K562 (cell line): Measurements from ENCODE around the gene ABHD3. TPM values are rescaled to one million over a fixed set of nuclear protein-coding genes. Genes with fewer than 3 reads are reported as not detected.

Source experiments
- ATAC-seq: fragments of 200-7000 bp; cut with Tn5 transposase; 3 replicates; pipeline ENCODE4 v1.9.1; 2020; ENCODE audit warnings: moderate library complexity
- BruUV-seq: library from RNA; stranded (reverse); fragments of 400-500 nt; replicated peaks from 2 replicates; lab custom pipeline; 2021; lab: Mats Ljungman, UMichigan
- CTCF ChIA-PET: fragments of 300-600 bp; formaldehyde crosslinking; extraction: SDS; loops from one replicate; lab custom pipeline; 2021; ENCODE audit warnings: low intra/inter-chr PET ratio; lab: Yijun Ruan, JAX
- POLR2A ChIA-PET: fragments of 300-600, 350-650 bp; sonication (Branson Sonifier 250); formaldehyde crosslinking; extraction: SDS; loops from one replicate; lab custom pipeline; 2021; ENCODE audit warnings: antibody characterized with exemption, inconsistent platforms; lab: Yijun Ruan, JAX
- DNase-seq, 4 experiments: peaks; one replicate each; pipeline versions ENCODE4 v3.0.0 to v3.0.0-alpha.2; 2011 to 2018; ENCODE audit warnings: low spot score in 3 of 4, mixed read lengths in 3 of 4; ENCODE audit errors: extremely low read depth in 1 of 4
- FAIRE-seq: peaks from 2 replicates; lab custom pipeline; 2011; peaks lifted over from hg19 to GRCh38; lab: Jason Lieb, UNC
- H2AFZ ChIP-seq: 2 replicates; pipeline ENCODE4 v1.6.0; 2011; ENCODE audit warnings: low read depth, low read length, control low read depth, inconsistent platforms
- H3K27ac ChIP-seq: fragments of 200-600 bp; 3 replicates; pipeline ENCODE4 v1.8.0; 2011; ENCODE audit warnings: low read depth, mild to moderate bottlenecking, control low read depth, inconsistent platforms, low read length, moderate library complexity, mixed read lengths; ENCODE audit errors: extremely low read depth
- H3K27me3 ChIP-seq, 2 experiments: fragments of 300-600 bp in 1 of 2; 2 replicates in 1 of 2; 3 replicates in 1 of 2; pipeline versions ENCODE4 v1.6.0 to v1.8.0; 2011; ENCODE audit warnings: inconsistent platforms in 2 of 2, low read length in 2 of 2, mild to moderate bottlenecking in 1 of 2, mixed read lengths in 1 of 2, moderate library complexity in 1 of 2; ENCODE audit not compliant: control insufficient read depth in 2 of 2, insufficient read depth in 2 of 2
- H3K36me3 ChIP-seq: fragments of 300-600 bp; 3 replicates; pipeline ENCODE4 v1.8.0; 2011; ENCODE audit warnings: mild to moderate bottlenecking, low read length, inconsistent platforms; ENCODE audit not compliant: control insufficient read depth, insufficient read depth
- H3K4me1 ChIP-seq, 2 experiments: fragments of 200-600 bp in 1 of 2; replicated peaks in 1 of 2; 2 replicates in 1 of 2; 3 replicates in 1 of 2; pipeline versions ENCODE4 v1.5.1 to v1.8.0; 2011; ENCODE audit warnings: inconsistent platforms in 2 of 2, low read length in 2 of 2, mild to moderate bottlenecking in 1 of 2, mixed read lengths in 1 of 2, moderate library complexity in 1 of 2; ENCODE audit not compliant: control insufficient read depth in 2 of 2, insufficient read depth in 2 of 2
- H3K4me2 ChIP-seq: 2 replicates; pipeline ENCODE4 v1.6.1; 2011; ENCODE audit warnings: low read length, control low read depth, inconsistent platforms, mixed read lengths; ENCODE audit not compliant: insufficient read depth
- H3K4me3 ChIP-seq: fragments of 200-600 bp; sonication (generic), shearing (Covaris generic); 2 replicates; pipeline ENCODE4 v1.5.1; 2016; ENCODE audit warnings: control low read depth, inconsistent platforms
- H3K79me2 ChIP-seq: fragments of 200-600 bp; 3 replicates; pipeline ENCODE4 v1.8.0; 2011; ENCODE audit warnings: low read length, inconsistent platforms; ENCODE audit not compliant: control insufficient read depth, insufficient read depth
- H3K9ac ChIP-seq, 2 experiments: 2 replicates each; pipeline versions ENCODE4 v1.6.0 to v1.6.1; 2011; ENCODE audit warnings: low read depth in 2 of 2, low read length in 2 of 2, control low read depth in 1 of 2, inconsistent platforms in 1 of 2, mild to moderate bottlenecking in 1 of 2, mixed read lengths in 1 of 2; ENCODE audit not compliant: insufficient read depth in 1 of 2
- H3K9me1 ChIP-seq: one replicate; pipeline ENCODE4 v1.6.0; 2011; ENCODE audit warnings: inconsistent platforms, mild to moderate bottlenecking, low read length, moderate library complexity; ENCODE audit not compliant: control insufficient read depth, insufficient read depth
- H3K9me3 ChIP-seq: replicated peaks from 2 replicates; pipeline ENCODE4 v1.5.1; 2011; ENCODE audit warnings: low read depth, low read length, inconsistent platforms; ENCODE audit not compliant: control insufficient read depth, insufficient read depth
- H4K20me1 ChIP-seq: replicated peaks from 2 replicates; pipeline ENCODE4 v1.6.1; 2011; ENCODE audit warnings: low read length, inconsistent platforms, mixed read lengths; ENCODE audit not compliant: control insufficient read depth, insufficient read depth
- BHLHE40 ChIP-seq: IDR thresholded peaks from 2 replicates; pipeline ENCODE4 v1.6.1; 2011; ENCODE audit warnings: low read length, improper control_type of control experiment
- HDAC1 ChIP-seq, 2 experiments: fragments of 450-650 bp; IDR thresholded peaks; 2 replicates each; pipeline ENCODE4 v1.6.1; 2016 to 2017; ENCODE audit warnings: inconsistent platforms in 1 of 2, mild to moderate bottlenecking in 1 of 2, moderate library complexity in 1 of 2
- JUNB ChIP-seq: fragments of 450-650 bp; formaldehyde crosslinking; conservative IDR thresholded peaks from 2 replicates; pipeline ENCODE4 v1.4.0; 2020; ENCODE audit warnings: mild to moderate bottlenecking
- WHSC1 ChIP-seq: IDR thresholded peaks from one replicate; pipeline ENCODE4 v1.6.1; 2012; ENCODE audit warnings: low read length, control low read depth, inconsistent platforms
- ZNF174 ChIP-seq: fragments of 250-450 bp; sonication (Bioruptor Pico); IDR thresholded peaks from 2 replicates; pipeline ENCODE4 v1.4.0; 2020; ENCODE audit warnings: mild to moderate bottlenecking
- ZNF274 ChIP-seq: IDR thresholded peaks from 2 replicates; pipeline ENCODE4 v1.6.1; 2011; ENCODE audit warnings: low read depth, mild to moderate bottlenecking, low read length, moderate library complexity, borderline replicate concordance
- ZNF347 ChIP-seq: fragments of 450-650 bp; formaldehyde crosslinking; IDR thresholded peaks from 2 replicates; pipeline ENCODE4 v1.4.0; 2020; ENCODE audit warnings: low read depth, mild to moderate bottlenecking, moderate library complexity
- WGBS: fragments of 100-300 bp; shearing (Covaris generic); methylation state at CpG from one replicate; pipeline ENCODE4 v1.1.6; 2016; ENCODE audit warnings: low coverage, mixed read lengths; ENCODE audit not compliant: insufficient coverage; ENCODE audit errors: missing lambda C conversion rate; 5-methylcytosine and 5-hydroxymethylcytosine counted together
- in situ Hi-C: fragments of 300-500 bp; cut with MboI; formaldehyde crosslinking; loops from 4 replicates; pipeline ENCODE4 v1.15.0; 2018; ENCODE audit warnings: inconsistent platforms, mixed read lengths
- intact Hi-C: fragments of 100-400 bp; cut with micrococcal nuclease; formaldehyde crosslinking; loops from 2 replicates; pipeline ENCODE4 v1.14.2; 2022
- polyA plus RNA-seq, 8 experiments: library from polyadenylated mRNA; depleted of rRNA in 4 of 8; stranded (reverse) in 5 of 8; unstranded in 3 of 8; fragments of >200 nt; fragmentation: Nextera tagmentation in 2 of 8; fragmentation: Illumina TruSeq in 1 of 8; extraction: Ambion mirVana in 2 of 8; extraction: Trizol in 1 of 8; gene quantifications; 2 replicates each; pipeline versions ENCODE4 v1.2.1 to v1.2.3, GENCODE V29; 2011 to 2014; ENCODE audit warnings: inconsistent platforms in 1 of 8, missing spikeins in 1 of 8
- total RNA-seq, 7 experiments: library from RNA; depleted of rRNA in 6 of 7; stranded (reverse); fragments of >200 nt in 6 of 7; fragmentation: Illumina TruSeq in 2 of 7; extraction: Trizol in 2 of 7; gene quantifications; 2 replicates each; pipeline versions ENCODE4 v1.2.1 to v1.2.3, GENCODE V29; 2011 to 2021; ENCODE audit warnings: low replicate concordance in 1 of 7
- TF ChIP-seq, protein P1 (sequence below): fragments of 250-450 bp; sonication (Bioruptor Pico); IDR thresholded peaks from 2 replicates; pipeline ENCODE4 v1.8.0; 2022; ENCODE audit warnings: inconsistent platforms
- TF ChIP-seq, protein P2 (sequence below), 2 experiments: fragments of 450-650 bp in 1 of 2; IDR thresholded peaks; 2 replicates each; pipeline ENCODE4 v1.6.1; 2011 to 2017; ENCODE audit warnings: low read depth in 2 of 2, antibody characterized with exemption in 1 of 2, borderline replicate concordance in 1 of 2, low read length in 1 of 2, mild to moderate bottlenecking in 1 of 2, mixed read lengths in 1 of 2; ENCODE audit not compliant: control insufficient read depth in 1 of 2
- TF ChIP-seq, protein P3 (sequence below): fragments of 250-450 bp; sonication (Bioruptor Pico); IDR thresholded peaks from 2 replicates; pipeline ENCODE4 v1.8.0; 2021; ENCODE audit warnings: mild to moderate bottlenecking, moderate library complexity
- TF ChIP-seq, protein P4 (sequence below): fragments of 150-350 bp; conservative IDR thresholded peaks from 2 replicates; pipeline ENCODE4 v1.6.1; 2014; ENCODE audit warnings: low read length

ABHD3 gene
- total and polyA plus RNA-seq, 9 of the 15 experiments (the other 6 are each of a cell fraction or from before 2014, with no cell fraction given) = 6.3 to 38.8 (median 19.4) TPM

DNA sequence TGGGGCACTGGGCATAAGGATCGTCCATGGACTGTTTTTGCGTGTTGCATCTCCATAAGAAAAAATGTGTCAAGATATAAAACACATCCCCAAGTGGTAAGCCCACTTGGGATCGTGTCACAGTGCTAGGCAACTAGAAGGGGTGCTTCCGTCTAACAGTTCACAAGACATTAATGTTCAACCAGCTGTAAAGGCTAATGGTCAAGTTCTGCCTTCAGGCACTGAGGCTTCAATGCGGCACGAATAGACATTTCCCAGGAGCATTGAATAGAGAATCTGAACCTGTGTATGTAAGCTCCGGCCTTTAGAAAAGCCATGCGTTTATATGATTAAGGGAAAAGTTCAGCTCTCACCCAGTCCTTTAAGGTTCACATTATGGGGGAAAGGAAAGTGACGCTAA lies 42.0 kb downstream of the ABHD3 start (continued):
- TF ChIP-seq, protein P1, sequence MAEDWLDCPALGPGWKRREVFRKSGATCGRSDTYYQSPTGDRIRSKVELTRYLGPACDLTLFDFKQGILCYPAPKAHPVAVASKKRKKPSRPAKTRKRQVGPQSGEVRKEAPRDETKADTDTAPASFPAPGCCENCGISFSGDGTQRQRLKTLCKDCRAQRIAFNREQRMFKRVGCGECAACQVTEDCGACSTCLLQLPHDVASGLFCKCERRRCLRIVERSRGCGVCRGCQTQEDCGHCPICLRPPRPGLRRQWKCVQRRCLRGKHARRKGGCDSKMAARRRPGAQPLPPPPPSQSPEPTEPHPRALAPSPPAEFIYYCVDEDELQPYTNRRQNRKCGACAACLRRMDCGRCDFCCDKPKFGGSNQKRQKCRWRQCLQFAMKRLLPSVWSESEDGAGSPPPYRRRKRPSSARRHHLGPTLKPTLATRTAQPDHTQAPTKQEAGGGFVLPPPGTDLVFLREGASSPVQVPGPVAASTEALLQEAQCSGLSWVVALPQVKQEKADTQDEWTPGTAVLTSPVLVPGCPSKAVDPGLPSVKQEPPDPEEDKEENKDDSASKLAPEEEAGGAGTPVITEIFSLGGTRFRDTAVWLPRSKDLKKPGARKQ (CRISPR knock-in tag) = no peak

DNA sequence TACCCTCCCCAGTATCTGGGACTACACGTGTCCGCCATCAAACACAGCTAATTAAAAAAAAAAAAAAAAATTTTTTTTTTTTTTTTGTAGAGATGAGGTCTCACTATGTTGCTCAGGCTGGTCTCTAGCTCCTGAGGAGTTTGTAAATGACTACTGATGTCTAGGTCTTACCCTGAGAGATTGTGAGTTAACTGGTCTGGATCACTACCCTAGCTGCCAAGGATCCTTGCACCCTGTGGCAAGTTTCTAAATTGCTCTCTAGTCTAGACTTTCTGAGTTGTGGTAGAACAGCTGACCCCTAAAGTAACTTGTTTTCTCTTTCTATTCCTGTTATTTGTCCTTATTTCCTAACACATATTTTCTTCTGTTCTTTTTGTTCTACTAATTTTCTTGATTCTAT lies 44.5 kb downstream of the ABHD3 start:
- Histone ChIP-seq H2AFZ (no peak overlapping the region), H3K4me1 (no peaks in the 10 kb centered on the region), H4K20me1 (no peaks in the 10 kb centered on the region), H3K9ac (no peak overlapping the region), H3K9me1 (no peaks in the 10 kb centered on the region), H3K27me3 (no peaks in the 10 kb centered on the region), H3K79me2 (no peaks in the 10 kb centered on the region), H3K36me3 (peaks cover 34% of the 10 kb centered on the region; the same call in 2 of the 3 replicates), H3K4me2 (no peak overlapping the region), H3K9me3 (no peaks in the 10 kb centered on the region; the same call in 1 of the 2 replicates), H3K27ac (no peak overlapping the region), H3K4me3 (no peak overlapping the region)
- no CpG with 5 or more reads among the region's 2 CpGs for WGBS
- BruUV-seq = no TSS peak
- CTCF ChIA-PET = no interaction called here
- no peak for FAIRE-seq
- in situ Hi-C loops = no loop called here
- peak; percentile 33; the same call in 2 of the 3 replicates for ATAC-seq
- POLR2A ChIA-PET = interaction anchor here (0.9 kb wide), 1 partner anchor 40 kb away, joined by 3 read pairs; no protein-coding TSS in a partner anchor
- DNase-seq = no peak
- intact Hi-C loops = no loop called here
- TF ChIP-seq ZNF347 (CRISPR knock-in tag) (no peak), WHSC1 (no peak), ZNF274 (no peak), BHLHE40 (no peak), JUNB (CRISPR knock-in tag) (no peak), HDAC1 (IDR thresholded peaks at IDR 0.05) (no peak), ZNF174 (no peak)
- TF ChIP-seq, protein P2, sequence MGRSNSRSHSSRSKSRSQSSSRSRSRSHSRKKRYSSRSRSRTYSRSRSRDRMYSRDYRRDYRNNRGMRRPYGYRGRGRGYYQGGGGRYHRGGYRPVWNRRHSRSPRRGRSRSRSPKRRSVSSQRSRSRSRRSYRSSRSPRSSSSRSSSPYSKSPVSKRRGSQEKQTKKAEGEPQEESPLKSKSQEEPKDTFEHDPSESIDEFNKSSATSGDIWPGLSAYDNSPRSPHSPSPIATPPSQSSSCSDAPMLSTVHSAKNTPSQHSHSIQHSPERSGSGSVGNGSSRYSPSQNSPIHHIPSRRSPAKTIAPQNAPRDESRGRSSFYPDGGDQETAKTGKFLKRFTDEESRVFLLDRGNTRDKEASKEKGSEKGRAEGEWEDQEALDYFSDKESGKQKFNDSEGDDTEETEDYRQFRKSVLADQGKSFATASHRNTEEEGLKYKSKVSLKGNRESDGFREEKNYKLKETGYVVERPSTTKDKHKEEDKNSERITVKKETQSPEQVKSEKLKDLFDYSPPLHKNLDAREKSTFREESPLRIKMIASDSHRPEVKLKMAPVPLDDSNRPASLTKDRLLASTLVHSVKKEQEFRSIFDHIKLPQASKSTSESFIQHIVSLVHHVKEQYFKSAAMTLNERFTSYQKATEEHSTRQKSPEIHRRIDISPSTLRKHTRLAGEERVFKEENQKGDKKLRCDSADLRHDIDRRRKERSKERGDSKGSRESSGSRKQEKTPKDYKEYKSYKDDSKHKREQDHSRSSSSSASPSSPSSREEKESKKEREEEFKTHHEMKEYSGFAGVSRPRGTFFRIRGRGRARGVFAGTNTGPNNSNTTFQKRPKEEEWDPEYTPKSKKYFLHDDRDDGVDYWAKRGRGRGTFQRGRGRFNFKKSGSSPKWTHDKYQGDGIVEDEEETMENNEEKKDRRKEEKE (IDR thresholded peaks at IDR 0.05; ENCODE audit: borderline replicate concordance in 1 of 2, control insufficient read depth in 1 of 2, low read depth in 2 of 2, low read length in 1 of 2) = no peak
- TF ChIP-seq, protein P3, sequence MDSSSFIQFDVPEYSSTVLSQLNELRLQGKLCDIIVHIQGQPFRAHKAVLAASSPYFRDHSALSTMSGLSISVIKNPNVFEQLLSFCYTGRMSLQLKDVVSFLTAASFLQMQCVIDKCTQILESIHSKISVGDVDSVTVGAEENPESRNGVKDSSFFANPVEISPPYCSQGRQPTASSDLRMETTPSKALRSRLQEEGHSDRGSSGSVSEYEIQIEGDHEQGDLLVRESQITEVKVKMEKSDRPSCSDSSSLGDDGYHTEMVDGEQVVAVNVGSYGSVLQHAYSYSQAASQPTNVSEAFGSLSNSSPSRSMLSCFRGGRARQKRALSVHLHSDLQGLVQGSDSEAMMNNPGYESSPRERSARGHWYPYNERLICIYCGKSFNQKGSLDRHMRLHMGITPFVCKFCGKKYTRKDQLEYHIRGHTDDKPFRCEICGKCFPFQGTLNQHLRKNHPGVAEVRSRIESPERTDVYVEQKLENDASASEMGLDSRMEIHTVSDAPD (CRISPR knock-in tag) = no peak
- TF ChIP-seq, protein P4, sequence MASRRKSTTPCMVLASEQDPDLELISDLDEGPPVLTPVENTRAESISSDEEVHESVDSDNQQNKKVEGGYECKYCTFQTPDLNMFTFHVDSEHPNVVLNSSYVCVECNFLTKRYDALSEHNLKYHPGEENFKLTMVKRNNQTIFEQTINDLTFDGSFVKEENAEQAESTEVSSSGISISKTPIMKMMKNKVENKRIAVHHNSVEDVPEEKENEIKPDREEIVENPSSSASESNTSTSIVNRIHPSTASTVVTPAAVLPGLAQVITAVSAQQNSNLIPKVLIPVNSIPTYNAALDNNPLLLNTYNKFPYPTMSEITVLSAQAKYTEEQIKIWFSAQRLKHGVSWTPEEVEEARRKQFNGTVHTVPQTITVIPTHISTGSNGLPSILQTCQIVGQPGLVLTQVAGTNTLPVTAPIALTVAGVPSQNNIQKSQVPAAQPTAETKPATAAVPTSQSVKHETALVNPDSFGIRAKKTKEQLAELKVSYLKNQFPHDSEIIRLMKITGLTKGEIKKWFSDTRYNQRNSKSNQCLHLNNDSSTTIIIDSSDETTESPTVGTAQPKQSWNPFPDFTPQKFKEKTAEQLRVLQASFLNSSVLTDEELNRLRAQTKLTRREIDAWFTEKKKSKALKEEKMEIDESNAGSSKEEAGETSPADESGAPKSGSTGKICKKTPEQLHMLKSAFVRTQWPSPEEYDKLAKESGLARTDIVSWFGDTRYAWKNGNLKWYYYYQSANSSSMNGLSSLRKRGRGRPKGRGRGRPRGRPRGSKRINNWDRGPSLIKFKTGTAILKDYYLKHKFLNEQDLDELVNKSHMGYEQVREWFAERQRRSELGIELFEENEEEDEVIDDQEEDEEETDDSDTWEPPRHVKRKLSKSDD = no peak
